HEK293 (cell line): ENCODE data around the gene NOP10.

Source experiments
- CTCF ChIA-PET: fragments of 350-600 bp; formaldehyde crosslinking; extraction: SDS; loops from one replicate; lab custom pipeline; 2021; ENCODE audit warnings: antibody characterized with exemption; lab: Yijun Ruan, JAX
- POLR2A ChIA-PET: fragments of 300-600 bp; formaldehyde crosslinking; extraction: SDS; loops from one replicate; lab custom pipeline; 2020; ENCODE audit warnings: antibody characterized with exemption, inconsistent platforms; lab: Yijun Ruan, JAX
- H3K27ac ChIP-seq: fragments of 200-500 bp; sonication (Bioruptor generic); 2 replicates; pipeline ENCODE4 v1.5.1; 2014; ENCODE audit warnings: low read depth, low read length, control low read depth, inconsistent platforms; ENCODE audit errors: extremely low read depth
- H3K36me3 ChIP-seq, 2 experiments: fragments of 200-500 bp in 1 of 2; sonication (Bioruptor generic) in 1 of 2; 1 replicate in 1 of 2; 2 replicates in 1 of 2; pipeline ENCODE4 v1.5.1; 2014 to 2017; ENCODE audit warnings: inconsistent platforms in 2 of 2, low read length in 2 of 2; ENCODE audit not compliant: control insufficient read depth in 2 of 2, insufficient read depth in 1 of 2
- H3K4me1 ChIP-seq: fragments of 200-500 bp; sonication (Bioruptor generic); 2 replicates; pipeline ENCODE4 v1.5.1; 2014; ENCODE audit warnings: mild to moderate bottlenecking, low read length, inconsistent platforms; ENCODE audit not compliant: control insufficient read depth, insufficient read depth
- H3K4me3 ChIP-seq: 2 replicates; pipeline ENCODE4 v1.5.1; 2011; ENCODE audit warnings: low read depth, mild to moderate bottlenecking, control low read depth, low read length, moderate library complexity
- H3K9me3 ChIP-seq: fragments of 200-500 bp; sonication (Bioruptor generic); 2 replicates; pipeline ENCODE4 v1.5.1; 2014; ENCODE audit warnings: low read depth, low read length, inconsistent platforms; ENCODE audit not compliant: control insufficient read depth, insufficient read depth
- MEIS1 ChIP-seq: sonication (generic); formaldehyde crosslinking; IDR thresholded peaks from 2 replicates; pipeline ENCODE4 v1.8.1; 2022; ENCODE audit warnings: missing genetic modification reagents, mild to moderate bottlenecking, borderline replicate concordance
- SP7 ChIP-seq: fragments of 450-650 bp; formaldehyde crosslinking; IDR thresholded peaks from 2 replicates; pipeline ENCODE4 v1.5.1; 2016; ENCODE audit warnings: missing biosample characterization, missing genetic modification characterization
- ZBTB26 ChIP-seq: fragments of 450-650 bp; formaldehyde crosslinking; optimal IDR thresholded peaks from 2 replicates; pipeline ENCODE3; 2016; ENCODE audit warnings: missing biosample characterization, mild to moderate bottlenecking, missing genetic modification characterization
- ZBTB7A ChIP-seq: fragments of 450-650 bp; formaldehyde crosslinking; IDR thresholded peaks from 2 replicates; pipeline ENCODE4 v1.5.1; 2016; ENCODE audit warnings: low read depth, missing biosample characterization, missing genetic modification characterization
- ZNF121 ChIP-seq: fragments of 450-650 bp; formaldehyde crosslinking; IDR thresholded peaks from 2 replicates; pipeline ENCODE4 v1.5.1; 2016; ENCODE audit warnings: missing biosample characterization, missing genetic modification characterization
- ZNF248 ChIP-seq: fragments of 450-650 bp; formaldehyde crosslinking; IDR thresholded peaks from 2 replicates; pipeline ENCODE4 v1.5.1; 2017; ENCODE audit warnings: missing biosample characterization, missing genetic modification characterization
- ZNF280C ChIP-seq: fragments of 450-650 bp; formaldehyde crosslinking; IDR thresholded peaks from 2 replicates; pipeline ENCODE4 v1.5.1; 2016; ENCODE audit warnings: missing biosample characterization, missing genetic modification characterization
- ZNF311 ChIP-seq: fragments of 450-650 bp; formaldehyde crosslinking; IDR thresholded peaks from 2 replicates; pipeline ENCODE4 v1.5.1; 2017; ENCODE audit warnings: missing biosample characterization, missing genetic modification characterization, borderline replicate concordance
- ZNF354C ChIP-seq: fragments of 450-650 bp; formaldehyde crosslinking; IDR thresholded peaks from 2 replicates; pipeline ENCODE4 v1.5.1; 2016; ENCODE audit warnings: missing biosample characterization, missing genetic modification characterization, low read depth, borderline replicate concordance
- ZNF398 ChIP-seq: fragments of 450-650 bp; formaldehyde crosslinking; IDR thresholded peaks from 2 replicates; pipeline ENCODE4 v1.5.1; 2017; ENCODE audit warnings: missing biosample characterization, missing genetic modification characterization
- ZNF433 ChIP-seq: fragments of 450-650 bp; formaldehyde crosslinking; IDR thresholded peaks from 2 replicates; pipeline ENCODE4 v1.5.1; 2016; ENCODE audit warnings: missing biosample characterization, missing genetic modification characterization, low read depth
- ZNF529 ChIP-seq: fragments of 450-650 bp; formaldehyde crosslinking; IDR thresholded peaks from 2 replicates; pipeline ENCODE4 v1.5.1; 2017; ENCODE audit warnings: missing genetic modification characterization, missing biosample characterization; ENCODE audit not compliant: insufficient replicate concordance
- ZNF623 ChIP-seq: fragments of 450-650 bp; formaldehyde crosslinking; IDR thresholded peaks from 2 replicates; pipeline ENCODE4 v1.5.1; 2016; ENCODE audit warnings: missing biosample characterization, missing genetic modification characterization
- ZSCAN16 ChIP-seq: fragments of 450-650 bp; formaldehyde crosslinking; IDR thresholded peaks from 2 replicates; pipeline ENCODE4 v1.5.1; 2016; ENCODE audit warnings: missing biosample characterization, missing genetic modification characterization
- TF ChIP-seq, protein P1 (sequence below): fragments of 450-650 bp; formaldehyde crosslinking; IDR thresholded peaks from 2 replicates; pipeline ENCODE4 v1.5.1; 2016; ENCODE audit warnings: missing biosample characterization, missing genetic modification characterization, borderline replicate concordance
- TF ChIP-seq, protein P2 (sequence below): fragments of 450-650 bp; formaldehyde crosslinking; IDR thresholded peaks from 2 replicates; pipeline ENCODE4 v1.5.1; 2016; ENCODE audit warnings: missing biosample characterization, missing genetic modification characterization

NOP10 gene

GRCh38 chr15:34355241-34355640 is 12.3 kb upstream of the NOP10 start (continued):
- no peak for TF ChIP-seq ZNF121 (tag by site-specific recombination)
- TF ChIP-seq SP7 (tag by site-specific recombination), result no peak
- TF ChIP-seq ZNF280C (tag by site-specific recombination), result no peak
- TF ChIP-seq ZBTB26 (tag by site-specific recombination), result no peak
- TF ChIP-seq, protein P1, sequence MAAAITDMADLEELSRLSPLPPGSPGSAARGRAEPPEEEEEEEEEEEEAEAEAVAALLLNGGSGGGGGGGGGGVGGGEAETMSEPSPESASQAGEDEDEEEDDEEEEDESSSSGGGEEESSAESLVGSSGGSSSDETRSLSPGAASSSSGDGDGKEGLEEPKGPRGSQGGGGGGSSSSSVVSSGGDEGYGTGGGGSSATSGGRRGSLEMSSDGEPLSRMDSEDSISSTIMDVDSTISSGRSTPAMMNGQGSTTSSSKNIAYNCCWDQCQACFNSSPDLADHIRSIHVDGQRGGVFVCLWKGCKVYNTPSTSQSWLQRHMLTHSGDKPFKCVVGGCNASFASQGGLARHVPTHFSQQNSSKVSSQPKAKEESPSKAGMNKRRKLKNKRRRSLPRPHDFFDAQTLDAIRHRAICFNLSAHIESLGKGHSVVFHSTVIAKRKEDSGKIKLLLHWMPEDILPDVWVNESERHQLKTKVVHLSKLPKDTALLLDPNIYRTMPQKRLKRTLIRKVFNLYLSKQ (tag by site-specific recombination), result no peak
- no peak for TF ChIP-seq ZNF529 (tag by site-specific recombination)
- TF ChIP-seq ZNF354C (tag by site-specific recombination), result no peak
- TF ChIP-seq MEIS1, result no peak
- TF ChIP-seq, protein P2, sequence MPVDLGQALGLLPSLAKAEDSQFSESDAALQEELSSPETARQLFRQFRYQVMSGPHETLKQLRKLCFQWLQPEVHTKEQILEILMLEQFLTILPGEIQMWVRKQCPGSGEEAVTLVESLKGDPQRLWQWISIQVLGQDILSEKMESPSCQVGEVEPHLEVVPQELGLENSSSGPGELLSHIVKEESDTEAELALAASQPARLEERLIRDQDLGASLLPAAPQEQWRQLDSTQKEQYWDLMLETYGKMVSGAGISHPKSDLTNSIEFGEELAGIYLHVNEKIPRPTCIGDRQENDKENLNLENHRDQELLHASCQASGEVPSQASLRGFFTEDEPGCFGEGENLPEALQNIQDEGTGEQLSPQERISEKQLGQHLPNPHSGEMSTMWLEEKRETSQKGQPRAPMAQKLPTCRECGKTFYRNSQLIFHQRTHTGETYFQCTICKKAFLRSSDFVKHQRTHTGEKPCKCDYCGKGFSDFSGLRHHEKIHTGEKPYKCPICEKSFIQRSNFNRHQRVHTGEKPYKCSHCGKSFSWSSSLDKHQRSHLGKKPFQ (tag by site-specific recombination), result no peak
- no peak for TF ChIP-seq ZNF398 (tag by site-specific recombination)
- no peak for TF ChIP-seq ZNF311

GRCh38 chr15:34354286-34354685 is 11.3 kb upstream of the NOP10 start:
- TF ChIP-seq ZBTB7A, result no peak
- TF ChIP-seq ZSCAN16 (tag by site-specific recombination), result no peak
- no peak for TF ChIP-seq ZNF248
- TF ChIP-seq ZNF623 (tag by site-specific recombination), result no peak
- TF ChIP-seq ZNF433 (tag by site-specific recombination), result no peak
- no peak overlapping the region for H3K4me3 ChIP-seq
- no peak overlapping the region for H3K27ac ChIP-seq
- ChIA-PET POLR2A (no interaction called here), CTCF (interaction anchor here (0.6 kb wide), 1 partner anchor 30 kb away, joined by 4 read pairs; no protein-coding TSS in a partner anchor)
- no peaks in the 10 kb centered on the region for H3K9me3 ChIP-seq
- H3K36me3 ChIP-seq, result peaks cover 0 to 8% of the 10 kb centered on the region in 2 experiments; a peak in 1 of 3 replicates
- H3K4me1 ChIP-seq, result no peaks in the 10 kb centered on the region
